ENCODE measurements around the gene IGF2R.
"Not testable (repeated sequence)": the region's sequence is repeated elsewhere in the genome, so short reads cannot be mapped to it uniquely, and the experiment has no call there.

DNA sequence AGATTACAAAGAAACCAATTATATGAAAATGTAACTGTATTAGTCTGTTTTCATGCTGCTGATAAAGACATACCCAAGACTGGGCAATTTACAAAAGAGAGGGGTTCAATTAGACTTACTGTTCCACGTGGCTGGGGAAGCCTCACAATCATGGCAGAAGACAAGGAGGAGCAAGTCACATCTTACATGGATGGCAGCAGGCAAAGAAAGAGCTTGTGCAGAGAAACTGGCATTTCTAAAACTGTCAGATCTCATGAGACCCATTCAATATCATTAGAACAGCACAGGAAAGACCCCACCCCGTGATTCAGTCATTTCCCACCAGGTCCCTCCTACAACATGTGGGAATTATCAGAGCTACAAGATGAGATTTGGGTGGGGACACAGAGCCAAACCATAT is 44.7 kb upstream of the IGF2R start:
- TF ChIP-seq, protein P1, sequence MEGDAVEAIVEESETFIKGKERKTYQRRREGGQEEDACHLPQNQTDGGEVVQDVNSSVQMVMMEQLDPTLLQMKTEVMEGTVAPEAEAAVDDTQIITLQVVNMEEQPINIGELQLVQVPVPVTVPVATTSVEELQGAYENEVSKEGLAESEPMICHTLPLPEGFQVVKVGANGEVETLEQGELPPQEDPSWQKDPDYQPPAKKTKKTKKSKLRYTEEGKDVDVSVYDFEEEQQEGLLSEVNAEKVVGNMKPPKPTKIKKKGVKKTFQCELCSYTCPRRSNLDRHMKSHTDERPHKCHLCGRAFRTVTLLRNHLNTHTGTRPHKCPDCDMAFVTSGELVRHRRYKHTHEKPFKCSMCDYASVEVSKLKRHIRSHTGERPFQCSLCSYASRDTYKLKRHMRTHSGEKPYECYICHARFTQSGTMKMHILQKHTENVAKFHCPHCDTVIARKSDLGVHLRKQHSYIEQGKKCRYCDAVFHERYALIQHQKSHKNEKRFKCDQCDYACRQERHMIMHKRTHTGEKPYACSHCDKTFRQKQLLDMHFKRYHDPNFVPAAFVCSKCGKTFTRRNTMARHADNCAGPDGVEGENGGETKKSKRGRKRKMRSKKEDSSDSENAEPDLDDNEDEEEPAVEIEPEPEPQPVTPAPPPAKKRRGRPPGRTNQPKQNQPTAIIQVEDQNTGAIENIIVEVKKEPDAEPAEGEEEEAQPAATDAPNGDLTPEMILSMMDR (optimal IDR thresholded peaks at IDR 0.05 in 1 of 3, IDR thresholded peaks at IDR 0.05 in 1 of 3, conservative IDR thresholded peaks at IDR 0.05 in 1 of 3; ENCODE audit: extremely low read depth in 1 of 3, insufficient read depth in 2 of 3, low read length in 3 of 3), result not testable (repeated sequence)
- TF ChIP-seq EZH2 (IDR thresholded peaks at IDR 0.05; ENCODE audit: low read length), result not testable (repeated sequence)

Measured in keratinocyte (primary cell).